ENCODE data around the gene ANKRD17.

GRCh38 chr4:73045879-73046278 lies 212.7 kb downstream of the ANKRD17 start:
- TF ChIP-seq POLR2A (IDR thresholded peaks at IDR 0.05) = no peak
- no peak for TF ChIP-seq CTCF (IDR thresholded peaks at IDR 0.05)
